ENCODE measurements around the gene TAS2R8. TPM values are rescaled to one million over a fixed set of nuclear protein-coding genes. Genes with fewer than 3 reads are reported as not detected.

TAS2R8 gene
- total RNA-seq, 2 experiments from 2014 or later = not detected

DNA sequence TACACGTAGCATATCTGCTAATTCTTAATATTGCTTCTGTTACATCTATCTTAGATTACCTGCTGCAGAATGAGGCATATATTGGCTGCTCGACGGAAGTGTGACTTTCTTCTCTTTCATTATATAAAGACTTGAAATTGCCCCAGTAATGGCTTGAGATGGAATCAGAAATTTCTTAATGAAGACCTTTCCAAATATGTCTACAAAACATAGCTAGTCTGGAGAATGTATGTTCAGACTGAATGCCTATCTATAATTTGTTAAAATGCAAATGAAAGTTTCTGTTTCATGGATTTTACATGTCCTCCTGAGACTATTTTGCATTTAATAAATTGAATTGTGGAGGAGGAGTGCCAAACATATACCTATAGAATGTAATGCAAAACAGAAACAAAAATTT, 19.2 kb upstream of the TAS2R8 start, which contains the start of gene TAS2R10:
Gene TAS2R10 (minus strand): TSS at position 101 of the 400 bp plus-strand sequence. CDS start 89 bp downstream, at position 12.
- DNase-seq = no peak
- no peaks in the 10 kb centered on the region for H3K36me3 ChIP-seq (ENCODE audit: insufficient read depth, low read length)
- no peaks in the 10 kb centered on the region for H3K9me3 ChIP-seq (ENCODE audit: control insufficient read depth in 1 of 2, insufficient read depth in 1 of 2, low read length in 2 of 2)
- Mint-ChIP-seq H3K9me3 (no peaks in the 10 kb centered on the region), H3K27ac (no peak within 1 kb of the TSS), H3K36me3 (ENCODE audit: low read depth) (no peaks in the 10 kb centered on the region), H3K4me3 (no peak within 1 kb of the TSS), H3K4me1 (ENCODE audit: low read depth) (no peaks in the 10 kb centered on the region), H3K27me3 (no peaks in the 10 kb centered on the region)
- H3K27ac ChIP-seq (ENCODE audit: low read depth in 1 of 2, low read length in 2 of 2) = no peak within 1 kb of the TSS
- no peaks in the 10 kb centered on the region for H3K27me3 ChIP-seq (ENCODE audit: control insufficient read depth in 1 of 2, insufficient read depth in 2 of 2, low read length in 2 of 2)
- TF ChIP-seq, protein P1, sequence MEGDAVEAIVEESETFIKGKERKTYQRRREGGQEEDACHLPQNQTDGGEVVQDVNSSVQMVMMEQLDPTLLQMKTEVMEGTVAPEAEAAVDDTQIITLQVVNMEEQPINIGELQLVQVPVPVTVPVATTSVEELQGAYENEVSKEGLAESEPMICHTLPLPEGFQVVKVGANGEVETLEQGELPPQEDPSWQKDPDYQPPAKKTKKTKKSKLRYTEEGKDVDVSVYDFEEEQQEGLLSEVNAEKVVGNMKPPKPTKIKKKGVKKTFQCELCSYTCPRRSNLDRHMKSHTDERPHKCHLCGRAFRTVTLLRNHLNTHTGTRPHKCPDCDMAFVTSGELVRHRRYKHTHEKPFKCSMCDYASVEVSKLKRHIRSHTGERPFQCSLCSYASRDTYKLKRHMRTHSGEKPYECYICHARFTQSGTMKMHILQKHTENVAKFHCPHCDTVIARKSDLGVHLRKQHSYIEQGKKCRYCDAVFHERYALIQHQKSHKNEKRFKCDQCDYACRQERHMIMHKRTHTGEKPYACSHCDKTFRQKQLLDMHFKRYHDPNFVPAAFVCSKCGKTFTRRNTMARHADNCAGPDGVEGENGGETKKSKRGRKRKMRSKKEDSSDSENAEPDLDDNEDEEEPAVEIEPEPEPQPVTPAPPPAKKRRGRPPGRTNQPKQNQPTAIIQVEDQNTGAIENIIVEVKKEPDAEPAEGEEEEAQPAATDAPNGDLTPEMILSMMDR (IDR thresholded peaks at IDR 0.05) = no peak
- H3K4me1 ChIP-seq (ENCODE audit: insufficient read depth, low read length) = no peaks in the 10 kb centered on the region
- ChIA-PET POLR2A (no interaction called here), CTCF (no interaction called here)
- intact Hi-C loops (cut with DNase I, micrococcal nuclease) = no loop called here
- no peak within 1 kb of the TSS for H3K4me3 ChIP-seq (ENCODE audit: low read length)
- no peak for ATAC-seq (ENCODE audit: poor library complexity)

DNA sequence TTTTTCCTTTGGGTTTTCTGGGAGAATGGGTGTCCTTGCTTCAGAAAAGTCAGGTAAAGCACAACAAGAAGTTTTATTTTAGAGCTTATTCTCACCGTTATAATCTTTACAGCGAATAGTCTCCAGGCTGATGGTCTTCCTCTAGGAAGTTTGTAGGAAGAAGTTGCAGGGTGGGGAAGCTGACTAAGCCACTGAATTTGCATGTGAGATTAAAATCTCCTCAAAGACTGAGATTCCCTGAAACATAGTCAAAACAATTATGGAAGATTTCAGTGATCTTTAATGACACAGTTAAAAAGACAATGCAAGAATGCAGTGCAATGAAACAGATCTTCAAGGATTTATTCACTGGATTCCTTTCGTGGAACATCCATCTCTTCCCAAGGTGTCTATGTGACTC, 17.9 kb upstream of the TAS2R8 start:
- CTCF ChIA-PET = no interaction called here
- intact Hi-C loops (cut with DNase I, micrococcal nuclease) = no loop called here
- Mint-ChIP-seq H3K9me3 (no peaks in the 10 kb centered on the region), H3K27me3 (no peaks in the 10 kb centered on the region), H3K27ac (no peak overlapping the region), H3K4me1 (ENCODE audit: low read depth) (no peaks in the 10 kb centered on the region), H3K4me3 (no peak overlapping the region), H3K36me3 (ENCODE audit: low read depth) (no peaks in the 10 kb centered on the region)
- no peaks in the 10 kb centered on the region for H3K36me3 ChIP-seq (ENCODE audit: insufficient read depth, low read length)
- H3K27me3 ChIP-seq (ENCODE audit: control insufficient read depth in 1 of 2, insufficient read depth in 2 of 2, low read length in 2 of 2) = no peaks in the 10 kb centered on the region
- H3K9me3 ChIP-seq (ENCODE audit: control insufficient read depth in 1 of 2, insufficient read depth in 1 of 2, low read length in 2 of 2) = no peaks in the 10 kb centered on the region
- no peak for ATAC-seq (ENCODE audit: poor library complexity)
- TF ChIP-seq, protein P1 (IDR thresholded peaks at IDR 0.05) = no peak
- H3K4me3 ChIP-seq (ENCODE audit: low read length) = no peak overlapping the region
- H3K27ac ChIP-seq (ENCODE audit: low read depth in 1 of 2, low read length in 2 of 2) = no peak overlapping the region
- POLR2A ChIA-PET = no interaction called here
- H3K4me1 ChIP-seq (ENCODE audit: insufficient read depth, low read length) = no peaks in the 10 kb centered on the region
- DNase-seq = no peak

DNA sequence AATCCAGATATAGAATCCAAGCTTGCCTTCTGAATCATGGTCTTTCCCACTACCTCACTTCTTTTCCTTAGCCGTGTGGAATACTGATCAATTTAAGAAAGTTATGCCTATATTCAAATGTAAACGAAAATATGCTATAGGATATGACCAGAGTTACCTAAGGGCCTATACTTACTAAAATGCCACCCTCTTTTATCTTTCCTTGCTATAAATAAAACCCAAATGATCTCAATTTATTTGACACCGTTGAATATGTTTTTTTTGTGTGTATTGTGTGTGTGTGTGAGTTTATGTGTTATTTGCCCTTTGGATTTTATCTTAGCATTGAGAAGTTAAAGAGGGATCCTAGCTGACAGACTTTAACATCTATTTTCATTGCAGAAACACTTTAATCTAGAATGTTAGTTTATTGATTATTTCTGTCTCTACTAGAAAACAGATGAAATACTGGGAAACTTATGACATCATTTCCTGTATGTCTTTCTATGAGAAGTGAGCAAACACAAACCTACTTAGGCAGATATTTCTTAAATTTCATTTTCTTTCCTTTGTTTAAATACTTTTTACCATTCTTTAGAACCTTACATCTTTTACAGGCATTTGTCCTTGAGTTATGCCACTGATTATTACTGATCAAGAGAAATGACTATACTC, 4.9 kb upstream of the TAS2R8 start:
- Mint-ChIP-seq H3K27ac (no peak overlapping the region), H3K4me1 (ENCODE audit: low read depth) (no peaks in the 10 kb centered on the region), H3K4me3 (no peak overlapping the region), H3K36me3 (ENCODE audit: low read depth) (no peaks in the 10 kb centered on the region), H3K9me3 (no peaks in the 10 kb centered on the region), H3K27me3 (peaks cover 17% of the 10 kb centered on the region)
- ChIA-PET POLR2A (no interaction called here), CTCF (no interaction called here)
- Histone ChIP-seq H3K27me3 (ENCODE audit: control insufficient read depth in 1 of 2, insufficient read depth in 2 of 2, low read length in 2 of 2) (peaks cover 0 to 12% of the 10 kb centered on the region in 2 experiments), H3K4me1 (ENCODE audit: insufficient read depth, low read length) (no peaks in the 10 kb centered on the region), H3K4me3 (ENCODE audit: low read length) (no peak overlapping the region), H3K9me3 (ENCODE audit: control insufficient read depth in 1 of 2, insufficient read depth in 1 of 2, low read length in 2 of 2) (no peaks in the 10 kb centered on the region), H3K27ac (ENCODE audit: low read depth in 1 of 2, low read length in 2 of 2) (no peak overlapping the region), H3K36me3 (ENCODE audit: insufficient read depth, low read length) (no peaks in the 10 kb centered on the region)
- no peak for ATAC-seq (ENCODE audit: poor library complexity)
- DNase-seq = no peak
- intact Hi-C loops (cut with DNase I, micrococcal nuclease) = no loop called here
- TF ChIP-seq, protein P1 (IDR thresholded peaks at IDR 0.05) = no peak
